ENCODE data around the gene SLC9A5.

Gene SLC9A5

DNA sequence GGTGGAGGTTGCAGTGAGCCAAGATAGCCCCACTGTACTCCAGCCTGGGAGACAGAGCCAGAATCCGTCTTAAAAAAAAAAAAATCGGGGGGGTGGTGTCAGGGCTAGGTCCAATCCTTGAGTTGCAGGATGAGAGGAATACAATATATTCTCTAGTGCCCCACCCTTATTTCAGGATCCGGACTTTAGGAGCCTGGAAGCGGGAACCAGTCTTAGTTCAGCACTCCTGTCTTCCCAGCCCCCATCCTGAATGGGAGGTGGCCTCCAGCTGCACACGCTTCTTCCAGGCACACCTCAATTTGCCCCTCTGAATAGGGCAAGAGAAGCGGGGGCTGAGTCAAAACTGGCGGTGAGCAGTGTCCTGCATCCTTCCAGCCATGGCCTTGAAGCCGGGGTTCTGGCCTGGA, 3.1 kb upstream of the SLC9A5 start:
- peak overlapping the region; percentile 71 for H3K4me3 ChIP-seq (replicated peaks; ENCODE audit: low read depth, low read length)
- TF ChIP-seq, protein P1, sequence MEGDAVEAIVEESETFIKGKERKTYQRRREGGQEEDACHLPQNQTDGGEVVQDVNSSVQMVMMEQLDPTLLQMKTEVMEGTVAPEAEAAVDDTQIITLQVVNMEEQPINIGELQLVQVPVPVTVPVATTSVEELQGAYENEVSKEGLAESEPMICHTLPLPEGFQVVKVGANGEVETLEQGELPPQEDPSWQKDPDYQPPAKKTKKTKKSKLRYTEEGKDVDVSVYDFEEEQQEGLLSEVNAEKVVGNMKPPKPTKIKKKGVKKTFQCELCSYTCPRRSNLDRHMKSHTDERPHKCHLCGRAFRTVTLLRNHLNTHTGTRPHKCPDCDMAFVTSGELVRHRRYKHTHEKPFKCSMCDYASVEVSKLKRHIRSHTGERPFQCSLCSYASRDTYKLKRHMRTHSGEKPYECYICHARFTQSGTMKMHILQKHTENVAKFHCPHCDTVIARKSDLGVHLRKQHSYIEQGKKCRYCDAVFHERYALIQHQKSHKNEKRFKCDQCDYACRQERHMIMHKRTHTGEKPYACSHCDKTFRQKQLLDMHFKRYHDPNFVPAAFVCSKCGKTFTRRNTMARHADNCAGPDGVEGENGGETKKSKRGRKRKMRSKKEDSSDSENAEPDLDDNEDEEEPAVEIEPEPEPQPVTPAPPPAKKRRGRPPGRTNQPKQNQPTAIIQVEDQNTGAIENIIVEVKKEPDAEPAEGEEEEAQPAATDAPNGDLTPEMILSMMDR (IDR thresholded peaks at IDR 0.05; ENCODE audit: insufficient read depth, low read length, poor library complexity, severe bottlenecking) = no peak
- H3K27me3 ChIP-seq (replicated peaks; ENCODE audit: control insufficient read depth, insufficient read depth, low read length) = no peaks in the 10 kb centered on the region
- H3K36me3 ChIP-seq (ENCODE audit: control insufficient read depth, insufficient read depth, low read length) = no peaks in the 10 kb centered on the region; the same call in none of the 2 replicates
- DNase-seq (ENCODE audit: extremely low read depth, insufficient read length) = no peak

DNA sequence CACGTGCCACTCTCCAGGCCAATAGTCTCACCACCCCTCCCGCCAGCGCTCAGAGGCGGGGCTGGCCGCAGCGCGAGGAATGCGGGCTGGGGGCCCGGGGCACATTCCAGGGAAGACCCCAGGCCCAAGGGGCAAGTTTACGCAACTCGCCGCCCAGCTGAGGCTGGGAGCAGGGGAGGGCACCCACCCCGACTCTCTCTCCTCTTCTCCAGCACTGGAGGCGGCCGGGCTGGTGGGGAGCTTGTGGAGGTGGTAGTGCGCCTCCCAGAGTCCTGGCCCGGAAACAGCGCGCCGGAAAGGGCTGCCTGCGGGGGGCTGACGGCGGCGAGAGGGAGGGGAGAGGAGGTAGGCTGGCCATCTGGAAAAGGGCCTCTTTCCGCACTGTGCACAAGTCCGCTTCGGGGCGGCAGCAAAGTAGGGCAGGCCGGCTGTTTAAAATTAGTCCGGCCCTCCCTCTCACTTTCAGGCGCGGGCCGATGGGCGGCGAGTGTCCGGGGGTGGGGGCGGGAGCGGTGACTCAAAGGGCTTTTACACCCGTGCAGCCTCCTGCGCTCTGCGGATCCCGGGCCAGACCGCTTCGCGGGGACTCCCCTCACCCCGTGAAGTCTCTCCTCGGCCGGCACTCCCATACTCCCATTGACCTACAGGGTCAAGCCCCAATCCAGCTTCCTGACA, 2.6 kb upstream of the SLC9A5 start:
- DNase-seq (ENCODE audit: extremely low read depth, insufficient read length) = peak; percentile 85
- TF ChIP-seq, protein P1 (IDR thresholded peaks at IDR 0.05; ENCODE audit: insufficient read depth, low read length, poor library complexity, severe bottlenecking) = peak; percentile 68
- no peaks in the 10 kb centered on the region; the same call in 1 of the 2 replicates for H3K36me3 ChIP-seq (ENCODE audit: control insufficient read depth, insufficient read depth, low read length)
- H3K27me3 ChIP-seq (replicated peaks; ENCODE audit: control insufficient read depth, insufficient read depth, low read length) = no peaks in the 10 kb centered on the region
- H3K4me3 ChIP-seq (replicated peaks; ENCODE audit: low read depth, low read length) = peak overlapping the region; percentile 71

DNA sequence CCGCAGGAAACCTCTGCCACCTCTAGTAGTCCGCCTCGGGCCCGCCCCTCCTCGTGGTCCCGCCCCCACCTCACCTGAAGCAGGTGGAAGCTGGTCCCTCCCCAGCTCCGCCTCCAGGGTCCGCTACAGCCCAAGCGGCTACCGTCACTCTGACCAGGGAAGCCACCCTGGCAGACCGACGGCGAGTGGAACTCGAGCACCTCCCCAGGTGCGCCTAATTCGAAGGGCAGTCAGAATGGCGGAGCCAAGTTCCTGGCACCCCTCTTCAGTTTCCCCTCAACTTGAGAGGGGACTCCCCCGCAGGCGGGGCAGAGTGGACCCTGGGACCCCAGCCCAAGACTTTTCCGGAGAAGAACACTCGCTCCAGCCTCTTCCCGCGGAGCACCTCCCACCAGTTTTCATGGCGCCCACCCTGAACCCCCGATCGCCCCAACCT, 2.0 kb upstream of the SLC9A5 start:
- DNase-seq (ENCODE audit: extremely low read depth, insufficient read length) = no peak
- TF ChIP-seq, protein P1 (IDR thresholded peaks at IDR 0.05; ENCODE audit: insufficient read depth, low read length, poor library complexity, severe bottlenecking) = no peak
- H3K27me3 ChIP-seq (replicated peaks; ENCODE audit: control insufficient read depth, insufficient read depth, low read length) = no peaks in the 10 kb centered on the region
- H3K4me3 ChIP-seq (replicated peaks; ENCODE audit: low read depth, low read length) = peak overlapping the region; percentile 71
- no peaks in the 10 kb centered on the region for H3K36me3 ChIP-seq (ENCODE audit: control insufficient read depth, insufficient read depth, low read length)

DNA sequence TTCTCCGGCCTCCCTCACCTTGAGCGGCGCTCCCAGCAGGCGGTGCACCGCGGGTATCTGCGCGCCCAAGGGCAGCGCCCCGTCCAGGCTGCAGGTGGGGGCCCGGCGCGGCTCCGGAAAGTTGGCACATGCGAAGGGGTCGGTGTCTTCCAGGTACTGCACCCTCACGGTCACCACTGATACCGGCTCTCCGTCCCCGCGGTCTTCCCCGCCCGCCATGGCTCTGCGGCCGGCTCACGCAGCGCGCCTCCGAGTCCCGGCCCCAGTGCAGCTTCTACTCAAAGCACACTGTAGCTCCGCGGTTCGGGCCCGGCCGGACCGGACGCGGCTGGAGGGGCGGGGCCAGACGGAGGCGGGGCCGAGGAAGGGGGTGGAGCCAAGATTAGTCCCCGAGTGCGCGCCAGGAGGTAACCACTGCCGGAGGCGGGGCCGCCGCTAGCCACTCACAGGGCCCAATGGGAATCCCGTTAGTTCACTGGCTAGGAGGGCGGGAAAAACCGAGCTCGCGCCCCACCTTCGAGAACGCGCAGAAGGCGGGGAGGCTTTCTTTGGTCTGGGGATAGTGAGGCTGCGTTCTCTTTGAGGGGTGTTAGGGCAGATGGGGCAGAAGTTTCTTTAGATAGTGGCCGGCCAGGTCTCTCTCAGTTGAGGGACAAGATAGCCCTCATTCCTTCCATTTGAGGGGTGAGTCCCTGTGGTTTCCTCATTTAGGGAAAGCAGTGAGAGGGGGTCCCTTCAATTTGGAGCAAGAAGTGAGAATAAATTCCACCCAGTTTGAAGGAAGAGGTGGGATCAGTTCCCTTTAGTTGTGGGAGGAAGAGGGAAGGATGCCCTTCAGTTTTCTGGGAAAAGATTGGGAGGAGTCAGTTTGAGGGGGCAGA, 1.3 kb upstream of the SLC9A5 start, which contains the start of gene FHOD1:
FHOD1 (minus strand) TSS at position 290 of the 881 bp plus-strand sequence; CDS start at position 219, 71 bp downstream.
- H3K27me3 ChIP-seq (replicated peaks; ENCODE audit: control insufficient read depth, insufficient read depth, low read length) = no peaks in the 10 kb centered on the region
- no peaks in the 10 kb centered on the region for H3K36me3 ChIP-seq (ENCODE audit: control insufficient read depth, insufficient read depth, low read length)
- TF ChIP-seq, protein P1 (IDR thresholded peaks at IDR 0.05; ENCODE audit: insufficient read depth, low read length, poor library complexity, severe bottlenecking) = no peak
- DNase-seq (ENCODE audit: extremely low read depth, insufficient read length) = peak; percentile 98
- peak within 1 kb of the TSS; percentile 71 for H3K4me3 ChIP-seq (replicated peaks; ENCODE audit: low read depth, low read length)

DNA sequence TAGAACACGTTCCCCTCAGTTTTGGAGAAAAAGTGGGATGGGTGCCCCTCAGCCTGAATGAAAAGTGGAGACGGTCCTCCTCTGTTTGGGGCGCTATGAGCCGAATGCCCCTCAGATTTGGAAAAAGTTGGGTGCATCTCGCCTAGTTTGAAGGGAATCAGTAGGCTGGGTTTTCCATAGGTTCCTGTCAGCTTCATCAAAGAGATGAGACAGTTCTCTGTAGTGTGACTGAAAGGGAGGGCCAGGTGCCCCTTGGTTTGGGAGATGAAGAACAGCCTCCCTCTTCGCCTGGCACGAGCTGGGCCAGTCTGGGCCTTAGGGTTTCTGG, 742 bp upstream of the SLC9A5 start:
- TF ChIP-seq, protein P1 (IDR thresholded peaks at IDR 0.05; ENCODE audit: insufficient read depth, low read length, poor library complexity, severe bottlenecking) = no peak
- H3K36me3 ChIP-seq (ENCODE audit: control insufficient read depth, insufficient read depth, low read length) = no peaks in the 10 kb centered on the region; the same call in 1 of the 2 replicates
- no peak for DNase-seq (ENCODE audit: extremely low read depth, insufficient read length)
- no peaks in the 10 kb centered on the region for H3K27me3 ChIP-seq (replicated peaks; ENCODE audit: control insufficient read depth, insufficient read depth, low read length)
- peak overlapping the region; percentile 51 for H3K4me3 ChIP-seq (replicated peaks; ENCODE audit: low read depth, low read length)

All from GM06990 (cell line).